Esophagus squamous epithelium (tissue), 5 donors: ENCODE data around the gene ATP11A. TPM values are rescaled to one million over a fixed set of nuclear protein-coding genes. Genes with fewer than 3 reads are reported as not detected.

ENCODE experiments used
- DNase-seq: peaks from one replicate; lab custom pipeline; 2025; lab: John Stamatoyannopoulos, UW
- H3K27ac ChIP-seq, 4 donors: fragments of 200-600 bp; sonication (generic); one replicate each; pipeline ENCODE4 v1.5.1; 2016 to 2019; ENCODE audit warnings: mild to moderate bottlenecking in 1 of 4
- H3K27me3 ChIP-seq, 4 donors: fragments of 200-600 bp; sonication (generic); 1 replicate in 3 of 4; 2 replicates in 1 of 4; pipeline versions ENCODE4 v1.5.1 to v1.6.0; 2017 to 2021; ENCODE audit warnings: antibody characterized with exemption in 1 of 4
- H3K36me3 ChIP-seq, 3 donors: fragments of 200-600 bp; sonication (generic); one replicate each; pipeline ENCODE4 v1.5.1; 2016 to 2019
- H3K4me1 ChIP-seq, 3 donors: fragments of 200-600 bp; sonication (generic); one replicate each; pipeline ENCODE4 v1.5.1; 2017 to 2019
- H3K4me3 ChIP-seq, 4 donors: fragments of 200-600 bp; sonication (generic); 1 replicate in 3 of 4; 2 replicates in 1 of 4; pipeline ENCODE4 v1.5.1; 2016 to 2019; ENCODE audit warnings: mild to moderate bottlenecking in 2 of 4, moderate library complexity in 1 of 4
- H3K9me3 ChIP-seq, 3 donors: fragments of 200-600 bp; sonication (generic); one replicate each; pipeline ENCODE4 v1.5.1; 2016 to 2019
- CTCF ChIP-seq, 6 experiments: fragments of 450-650 bp in 4 of 6; fragments of 200-600 bp in 2 of 6; sonication (generic) in 2 of 6; IDR thresholded peaks; one replicate each; pipeline ENCODE4 v1.5.1; 2016 to 2019; ENCODE audit warnings: antibody characterized with exemption in 6 of 6, mild to moderate bottlenecking in 4 of 6, moderate library complexity in 4 of 6
- POLR2A ChIP-seq, 4 donors: fragments of 450-650 bp; IDR thresholded peaks; one replicate each; pipeline ENCODE4 v1.6.1; 2017; ENCODE audit warnings: antibody characterized with exemption in 4 of 4, mild to moderate bottlenecking in 4 of 4, moderate library complexity in 3 of 4
- WGBS, 2 donors: methylation state at CpG; one replicate each; pipeline ENCODE4 v1.1.5; 2018; 5-methylcytosine and 5-hydroxymethylcytosine counted together
- intact Hi-C: fragments of 100-400 bp; cut with DNase I; formaldehyde crosslinking; loops from one replicate; pipeline ENCODE4 v1.15.0; 2022
- total RNA-seq, 4 donors: library from RNA; depleted of rRNA; stranded (reverse); fragments of >200 nt; gene quantifications; one replicate each; pipeline ENCODE4 v1.1.0, GENCODE V29; 2016
- donor health status: DM: yes; HTN: yes; CAD: no.

ATP11A gene
- total RNA-seq, 4 donors from 2014 or later, result 9.6 to 20.0 (median 16.1) TPM

GRCh38 chr13:112807653-112808376 is 118.0 kb downstream of the ATP11A start:
- DNase-seq, result no peak
- H3K4me1 ChIP-seq, result no peaks in the 10 kb centered on the region
- H3K9me3 ChIP-seq, result no peaks in the 10 kb centered on the region
- TF ChIP-seq CTCF (IDR thresholded peaks at IDR 0.05), result no peak
- TF ChIP-seq POLR2A (IDR thresholded peaks at IDR 0.05), result no peak
- no peak overlapping the region for H3K27ac ChIP-seq
- 93 to 94% methylated on average over 9 to 16 of the region's 24 CpGs for WGBS, 2 donors
- intact Hi-C loops, result no loop called here
- no peak overlapping the region for H3K4me3 ChIP-seq
- peaks cover 0 to 72% (median 0%) of the 10 kb centered on the region in 3 donors for H3K36me3 ChIP-seq
- no peaks in the 10 kb centered on the region for H3K27me3 ChIP-seq

- no peak overlapping the region for H3K4me3 ChIP-seq
- no peak overlapping the region for H3K27ac ChIP-seq
- no peaks in the 10 kb centered on the region for H3K27me3 ChIP-seq
- TF ChIP-seq CTCF (IDR thresholded peaks at IDR 0.05), result no peak
- no peak for TF ChIP-seq POLR2A (IDR thresholded peaks at IDR 0.05)
- WGBS, 2 donors, result 89 to 100% methylated on average over 18 to 23 of the region's 26 CpGs
- intact Hi-C loops, result no loop called here
- H3K9me3 ChIP-seq, result no peaks in the 10 kb centered on the region
- H3K36me3 ChIP-seq, result peaks cover 0 to 80% (median 0%) of the 10 kb centered on the region in 3 donors
- H3K4me1 ChIP-seq, result no peaks in the 10 kb centered on the region
- no peak for DNase-seq
These were observed 118.7 kb downstream of the ATP11A start for GRCh38 chr13:112808377-112809140.

- Histone ChIP-seq H3K4me3 (no peak overlapping the region), H3K9me3 (no peaks in the 10 kb centered on the region), H3K4me1 (no peaks in the 10 kb centered on the region), H3K36me3 (peaks cover 0 to 89% (median 0%) of the 10 kb centered on the region in 3 donors), H3K27ac (no peak overlapping the region), H3K27me3 (no peaks in the 10 kb centered on the region)
- no peak for DNase-seq
- 93 to 99% methylated on average over 27 to 30 of the region's 40 CpGs for WGBS, 2 donors
- no peak for TF ChIP-seq POLR2A (IDR thresholded peaks at IDR 0.05)
- no peak for TF ChIP-seq CTCF (IDR thresholded peaks at IDR 0.05)
- intact Hi-C loops, result no loop called here
These were observed 119.8 kb downstream of the ATP11A start for GRCh38 chr13:112809332-112810315.

- TF ChIP-seq POLR2A (IDR thresholded peaks at IDR 0.05), result no peak
- no peak for TF ChIP-seq CTCF (IDR thresholded peaks at IDR 0.05)
- no peaks in the 10 kb centered on the region for H3K27me3 ChIP-seq
- peaks cover 0 to 95% (median 0%) of the 10 kb centered on the region in 3 donors for H3K36me3 ChIP-seq
- no peak overlapping the region for H3K27ac ChIP-seq
- DNase-seq, result no peak
- no peak overlapping the region for H3K4me3 ChIP-seq
- no peaks in the 10 kb centered on the region for H3K4me1 ChIP-seq
- intact Hi-C loops, result no loop called here
- 91 to 92% methylated on average over 14 of the region's 14 CpGs for WGBS, 2 donors
- no peaks in the 10 kb centered on the region for H3K9me3 ChIP-seq
These were observed 120.8 kb downstream of the ATP11A start for GRCh38 chr13:112810608-112811007.
